HCT116 (cell line): ENCODE measurements around the gene SMG5.

Source experiments
- EZH2 ChIP-seq: fragments of 200-600 bp; sonication (generic); IDR thresholded peaks from 2 replicates; pipeline ENCODE4 v1.6.1; 2017; ENCODE audit warnings: antibody characterized with exemption, mixed run types
- FOSL1 ChIP-seq: IDR thresholded peaks from 2 replicates; pipeline ENCODE4 v1.6.1; 2012; ENCODE audit warnings: low read depth
- POLR2A ChIP-seq: IDR thresholded peaks from 2 replicates; pipeline ENCODE4 v1.7.0; 2011; ENCODE audit warnings: borderline replicate concordance; ENCODE audit not compliant: insufficient read depth, insufficient read length; ENCODE audit errors: extremely low read depth
- POLR2AphosphoS5 ChIP-seq: IDR thresholded peaks from 2 replicates; pipeline ENCODE4 v1.6.1; 2011; ENCODE audit warnings: mild to moderate bottlenecking, low read depth, low read length, moderate library complexity
- RAD21 ChIP-seq: IDR thresholded peaks from 2 replicates; pipeline ENCODE4 v1.6.1; 2012; ENCODE audit warnings: low read depth, mild to moderate bottlenecking
- YY1 ChIP-seq: IDR thresholded peaks from 2 replicates; pipeline ENCODE4 v1.6.1; 2011; ENCODE audit warnings: low read length, low read depth, moderate library complexity, mild to moderate bottlenecking; ENCODE audit not compliant: insufficient replicate concordance; ENCODE audit errors: extremely low read depth
- TF ChIP-seq, protein P1 (sequence below): IDR thresholded peaks from 2 replicates; pipeline ENCODE4 v1.6.1; 2012
- TF ChIP-seq, protein P2 (sequence below), 3 experiments: fragments of 200-600 bp in 1 of 3; sonication (generic) in 1 of 3; IDR thresholded peaks in 2 of 3; conservative IDR thresholded peaks in 1 of 3; 2 replicates each; pipeline ENCODE4 v1.5.1; 2012 to 2017; ENCODE audit warnings: low read depth in 2 of 3, low read length in 2 of 3, antibody characterized with exemption in 1 of 3, borderline replicate concordance in 1 of 3, control low read depth in 1 of 3, mild to moderate bottlenecking in 1 of 3, mixed read lengths in 1 of 3, mixed run types in 1 of 3, moderate library complexity in 1 of 3; ENCODE audit not compliant: insufficient read depth in 1 of 3
- TF ChIP-seq, protein P3 (sequence below): IDR thresholded peaks from 2 replicates; pipeline ENCODE4 v1.6.1; 2012; ENCODE audit warnings: low read depth

DNA sequence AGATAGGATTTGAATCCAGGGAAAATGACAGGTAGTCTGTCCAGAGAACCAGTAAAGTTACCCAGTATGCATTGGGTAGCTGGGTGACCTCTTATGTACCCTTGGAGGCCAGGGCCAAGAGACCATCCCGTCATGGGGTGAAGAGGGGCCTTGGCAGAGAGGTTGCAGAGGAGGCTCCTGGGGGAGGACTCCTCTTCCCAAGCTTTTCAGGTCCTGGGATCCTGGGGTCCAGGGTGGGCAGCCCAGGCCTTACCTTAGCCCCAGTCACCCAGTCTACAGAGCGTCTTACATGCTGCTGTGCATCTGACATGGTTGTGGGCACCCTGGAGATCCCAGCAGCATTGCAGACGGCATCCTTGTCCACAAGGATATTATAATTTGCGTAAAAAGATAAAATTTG, 55.8 kb downstream of the SMG5 start:
- TF ChIP-seq YY1: no peak
- no peak for TF ChIP-seq POLR2AphosphoS5
- TF ChIP-seq, protein P1, sequence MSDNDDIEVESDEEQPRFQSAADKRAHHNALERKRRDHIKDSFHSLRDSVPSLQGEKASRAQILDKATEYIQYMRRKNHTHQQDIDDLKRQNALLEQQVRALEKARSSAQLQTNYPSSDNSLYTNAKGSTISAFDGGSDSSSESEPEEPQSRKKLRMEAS: no peak
- TF ChIP-seq, protein P2, sequence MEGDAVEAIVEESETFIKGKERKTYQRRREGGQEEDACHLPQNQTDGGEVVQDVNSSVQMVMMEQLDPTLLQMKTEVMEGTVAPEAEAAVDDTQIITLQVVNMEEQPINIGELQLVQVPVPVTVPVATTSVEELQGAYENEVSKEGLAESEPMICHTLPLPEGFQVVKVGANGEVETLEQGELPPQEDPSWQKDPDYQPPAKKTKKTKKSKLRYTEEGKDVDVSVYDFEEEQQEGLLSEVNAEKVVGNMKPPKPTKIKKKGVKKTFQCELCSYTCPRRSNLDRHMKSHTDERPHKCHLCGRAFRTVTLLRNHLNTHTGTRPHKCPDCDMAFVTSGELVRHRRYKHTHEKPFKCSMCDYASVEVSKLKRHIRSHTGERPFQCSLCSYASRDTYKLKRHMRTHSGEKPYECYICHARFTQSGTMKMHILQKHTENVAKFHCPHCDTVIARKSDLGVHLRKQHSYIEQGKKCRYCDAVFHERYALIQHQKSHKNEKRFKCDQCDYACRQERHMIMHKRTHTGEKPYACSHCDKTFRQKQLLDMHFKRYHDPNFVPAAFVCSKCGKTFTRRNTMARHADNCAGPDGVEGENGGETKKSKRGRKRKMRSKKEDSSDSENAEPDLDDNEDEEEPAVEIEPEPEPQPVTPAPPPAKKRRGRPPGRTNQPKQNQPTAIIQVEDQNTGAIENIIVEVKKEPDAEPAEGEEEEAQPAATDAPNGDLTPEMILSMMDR (IDR thresholded peaks at IDR 0.05 in 2 of 3, conservative IDR thresholded peaks at IDR 0.05 in 1 of 3; ENCODE audit: borderline replicate concordance in 1 of 3, insufficient read depth in 1 of 3, low read depth in 2 of 3, low read length in 2 of 3): no peak
- TF ChIP-seq POLR2A: no peak
- no peak for TF ChIP-seq EZH2
- TF ChIP-seq RAD21: no peak
- TF ChIP-seq, protein P3, sequence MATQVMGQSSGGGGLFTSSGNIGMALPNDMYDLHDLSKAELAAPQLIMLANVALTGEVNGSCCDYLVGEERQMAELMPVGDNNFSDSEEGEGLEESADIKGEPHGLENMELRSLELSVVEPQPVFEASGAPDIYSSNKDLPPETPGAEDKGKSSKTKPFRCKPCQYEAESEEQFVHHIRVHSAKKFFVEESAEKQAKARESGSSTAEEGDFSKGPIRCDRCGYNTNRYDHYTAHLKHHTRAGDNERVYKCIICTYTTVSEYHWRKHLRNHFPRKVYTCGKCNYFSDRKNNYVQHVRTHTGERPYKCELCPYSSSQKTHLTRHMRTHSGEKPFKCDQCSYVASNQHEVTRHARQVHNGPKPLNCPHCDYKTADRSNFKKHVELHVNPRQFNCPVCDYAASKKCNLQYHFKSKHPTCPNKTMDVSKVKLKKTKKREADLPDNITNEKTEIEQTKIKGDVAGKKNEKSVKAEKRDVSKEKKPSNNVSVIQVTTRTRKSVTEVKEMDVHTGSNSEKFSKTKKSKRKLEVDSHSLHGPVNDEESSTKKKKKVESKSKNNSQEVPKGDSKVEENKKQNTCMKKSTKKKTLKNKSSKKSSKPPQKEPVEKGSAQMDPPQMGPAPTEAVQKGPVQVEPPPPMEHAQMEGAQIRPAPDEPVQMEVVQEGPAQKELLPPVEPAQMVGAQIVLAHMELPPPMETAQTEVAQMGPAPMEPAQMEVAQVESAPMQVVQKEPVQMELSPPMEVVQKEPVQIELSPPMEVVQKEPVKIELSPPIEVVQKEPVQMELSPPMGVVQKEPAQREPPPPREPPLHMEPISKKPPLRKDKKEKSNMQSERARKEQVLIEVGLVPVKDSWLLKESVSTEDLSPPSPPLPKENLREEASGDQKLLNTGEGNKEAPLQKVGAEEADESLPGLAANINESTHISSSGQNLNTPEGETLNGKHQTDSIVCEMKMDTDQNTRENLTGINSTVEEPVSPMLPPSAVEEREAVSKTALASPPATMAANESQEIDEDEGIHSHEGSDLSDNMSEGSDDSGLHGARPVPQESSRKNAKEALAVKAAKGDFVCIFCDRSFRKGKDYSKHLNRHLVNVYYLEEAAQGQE: no peak
- TF ChIP-seq FOSL1: no peak
